Mesendoderm (in vitro differentiated cells): ENCODE data around the gene ACP6.

ENCODE experiments used
- DNase-seq: peaks from one replicate; pipeline ENCODE4 v3.0.0; 2013
- H2AK5ac ChIP-seq: 2 replicates; pipeline ENCODE4 v1.6.1; 2013; ENCODE audit warnings: low read length, inconsistent platforms
- H2BK120ac ChIP-seq: 2 replicates; pipeline ENCODE4 v1.6.1; 2013; ENCODE audit warnings: low read depth, mild to moderate bottlenecking, low read length, moderate library complexity, mixed read lengths
- H2BK15ac ChIP-seq: replicated peaks from 2 replicates; pipeline ENCODE4 v1.6.1; 2013; ENCODE audit warnings: low read depth, mild to moderate bottlenecking, moderate library complexity
- H2BK5ac ChIP-seq: 2 replicates; pipeline ENCODE4 v1.6.1; 2013; ENCODE audit warnings: low read length, inconsistent platforms
- H3K18ac ChIP-seq: 2 replicates; pipeline ENCODE4 v1.6.1; 2013; ENCODE audit warnings: mild to moderate bottlenecking, low read length, mixed read lengths
- H3K23ac ChIP-seq: one replicate; pipeline ENCODE4 v1.6.1; 2013; ENCODE audit warnings: low read length
- H3K27ac ChIP-seq: 2 replicates; pipeline ENCODE4 v1.5.1; 2013; ENCODE audit warnings: low read depth, mild to moderate bottlenecking, inconsistent platforms, low read length, moderate library complexity
- H3K27me3 ChIP-seq: 2 replicates; pipeline ENCODE4 v1.6.1; 2013; ENCODE audit warnings: low read length, control low read depth, mild to moderate bottlenecking, inconsistent platforms; ENCODE audit not compliant: insufficient read depth, poor library complexity
- H3K36me3 ChIP-seq: 2 replicates; pipeline ENCODE4 v1.6.1; 2013; ENCODE audit warnings: low read length, inconsistent platforms; ENCODE audit not compliant: control insufficient read depth, insufficient read depth
- H3K4ac ChIP-seq: one replicate; pipeline ENCODE4 v1.6.1; 2013; ENCODE audit warnings: low read depth, mild to moderate bottlenecking, low read length, moderate library complexity
- H3K4me1 ChIP-seq: 2 replicates; pipeline ENCODE4 v1.6.1; 2013; ENCODE audit warnings: low read depth, low read length, inconsistent platforms; ENCODE audit not compliant: control insufficient read depth
- H3K4me2 ChIP-seq: 2 replicates; pipeline ENCODE4 v1.6.1; 2013; ENCODE audit warnings: low read length
- H3K4me3 ChIP-seq: 2 replicates; pipeline ENCODE4 v1.5.1; 2013; ENCODE audit warnings: mild to moderate bottlenecking, low read length
- H3K56ac ChIP-seq: one replicate; pipeline ENCODE4 v1.6.1; 2013; ENCODE audit warnings: low read length
- H3K79me1 ChIP-seq: 2 replicates; pipeline ENCODE4 v1.6.1; 2013; ENCODE audit warnings: low read length, inconsistent platforms
- H3K79me2 ChIP-seq: 2 replicates; pipeline ENCODE4 v1.6.1; 2013; ENCODE audit warnings: mild to moderate bottlenecking, low read length; ENCODE audit not compliant: control insufficient read depth, insufficient read depth
- H3K9ac ChIP-seq: 2 replicates; pipeline ENCODE4 v1.6.1; 2013; ENCODE audit warnings: low read length, inconsistent platforms
- H4K5ac ChIP-seq: one replicate; pipeline ENCODE4 v1.6.1; 2013; ENCODE audit warnings: low read length
- H4K8ac ChIP-seq: one replicate; pipeline ENCODE4 v1.6.1; 2013; ENCODE audit warnings: low read depth, mild to moderate bottlenecking, control low read depth, low read length, moderate library complexity
- WGBS: extraction: QIAGEN DNeasy Blood & Tissue Kit; methylation state at CpG from one replicate; pipeline ENCODE4 v1.1.7; 2013; ENCODE audit warnings: low lambda C conversion rate, missing lambda C conversion rate; ENCODE audit not compliant: insufficient coverage; ENCODE audit errors: extremely low coverage; 5-methylcytosine and 5-hydroxymethylcytosine counted together

ACP6 gene

GRCh38 chr1:147636314-147636713 is 34.0 kb downstream of the ACP6 start:
- Histone ChIP-seq H3K79me2 (no peaks in the 10 kb centered on the region), H3K23ac (no peak overlapping the region), H2BK5ac (no peak overlapping the region), H3K4me1 (no peaks in the 10 kb centered on the region), H3K27me3 (no peaks in the 10 kb centered on the region), H2BK120ac (no peak overlapping the region), H2BK15ac (no peak overlapping the region), H3K27ac (no peak overlapping the region), H3K18ac (no peak overlapping the region), H3K4me3 (no peak overlapping the region), H3K79me1 (no peaks in the 10 kb centered on the region), H2AK5ac (no peak overlapping the region), H3K56ac (no peak overlapping the region), H4K5ac (no peak overlapping the region), H4K8ac (no peak overlapping the region), H3K4ac (no peak overlapping the region), H3K9ac (no peak overlapping the region), H3K4me2 (no peak overlapping the region), H3K36me3 (no peaks in the 10 kb centered on the region)
- DNase-seq: no peak
- no CpG with 5 or more reads among the region's 4 CpGs for WGBS

- H4K8ac ChIP-seq: no peak overlapping the region
- H3K23ac ChIP-seq: no peak overlapping the region
- DNase-seq: no peak
- no peak overlapping the region for H2AK5ac ChIP-seq
- no peaks in the 10 kb centered on the region for H3K4me1 ChIP-seq
- no peak overlapping the region for H3K27ac ChIP-seq
- H3K4me3 ChIP-seq: no peak overlapping the region
- H3K4me2 ChIP-seq: no peak overlapping the region
- H2BK15ac ChIP-seq: no peak overlapping the region
- WGBS: no CpG with 5 or more reads among the region's 1 CpG
- no peak overlapping the region for H3K4ac ChIP-seq
- H3K18ac ChIP-seq: no peak overlapping the region
- H4K5ac ChIP-seq: no peak overlapping the region
- no peak overlapping the region for H2BK5ac ChIP-seq
- no peaks in the 10 kb centered on the region for H3K79me1 ChIP-seq
- no peaks in the 10 kb centered on the region for H3K79me2 ChIP-seq
- no peaks in the 10 kb centered on the region for H3K36me3 ChIP-seq
- no peak overlapping the region for H2BK120ac ChIP-seq
- no peak overlapping the region for H3K56ac ChIP-seq
- no peaks in the 10 kb centered on the region for H3K27me3 ChIP-seq
- no peak overlapping the region for H3K9ac ChIP-seq
Measured at GRCh38 chr1:147635342-147635741, 35.0 kb downstream of the ACP6 start.

- Histone ChIP-seq H3K23ac (no peak overlapping the region), H2BK5ac (no peak overlapping the region), H2BK120ac (no peak overlapping the region), H3K79me1 (no peaks in the 10 kb centered on the region), H3K4me3 (no peak overlapping the region), H3K4me2 (no peak overlapping the region), H4K8ac (no peak overlapping the region), H3K4ac (no peak overlapping the region), H3K18ac (no peak overlapping the region), H3K79me2 (no peaks in the 10 kb centered on the region), H3K56ac (no peak overlapping the region), H3K27me3 (no peaks in the 10 kb centered on the region), H3K36me3 (no peaks in the 10 kb centered on the region), H3K9ac (no peak overlapping the region), H4K5ac (no peak overlapping the region), H2AK5ac (no peak overlapping the region), H3K27ac (no peak overlapping the region), H3K4me1 (no peaks in the 10 kb centered on the region), H2BK15ac (no peak overlapping the region)
- no peak for DNase-seq
Measured at GRCh38 chr1:147634645-147635044, 35.7 kb downstream of the ACP6 start.

GRCh38 chr1:147633759-147634158 is 36.6 kb downstream of the ACP6 start:
- Histone ChIP-seq H3K27me3 (no peaks in the 10 kb centered on the region), H3K79me2 (no peaks in the 10 kb centered on the region), H3K56ac (no peak overlapping the region), H4K8ac (no peak overlapping the region), H3K4me3 (no peak overlapping the region), H4K5ac (no peak overlapping the region), H2BK120ac (no peak overlapping the region), H3K23ac (no peak overlapping the region), H3K4me2 (no peak overlapping the region), H3K4me1 (no peaks in the 10 kb centered on the region), H3K18ac (no peak overlapping the region), H3K79me1 (no peaks in the 10 kb centered on the region), H2BK5ac (no peak overlapping the region), H3K4ac (no peak overlapping the region), H3K27ac (no peak overlapping the region), H2AK5ac (no peak overlapping the region), H3K9ac (no peak overlapping the region), H3K36me3 (no peaks in the 10 kb centered on the region), H2BK15ac (no peak overlapping the region)
- no peak for DNase-seq
- WGBS: 100% methylated on average over 1 of the region's 1 CpG

- Histone ChIP-seq H3K79me2 (no peaks in the 10 kb centered on the region), H3K18ac (no peak overlapping the region), H3K36me3 (no peaks in the 10 kb centered on the region), H3K27ac (no peak overlapping the region), H4K5ac (no peak overlapping the region), H3K4me3 (no peak overlapping the region), H3K27me3 (no peaks in the 10 kb centered on the region), H3K4me2 (no peak overlapping the region), H3K4me1 (no peaks in the 10 kb centered on the region), H2BK5ac (no peak overlapping the region), H3K79me1 (no peaks in the 10 kb centered on the region), H2BK120ac (no peak overlapping the region), H3K4ac (no peak overlapping the region), H3K23ac (no peak overlapping the region), H2AK5ac (no peak overlapping the region), H4K8ac (no peak overlapping the region), H3K9ac (no peak overlapping the region), H2BK15ac (no peak overlapping the region), H3K56ac (no peak overlapping the region)
- no peak for DNase-seq
- WGBS: no CpG with 5 or more reads among the region's 3 CpGs
Measured at GRCh38 chr1:147631839-147632238, 38.5 kb downstream of the ACP6 start.

GRCh38 chr1:147630447-147630846 is 39.9 kb downstream of the ACP6 start:
- Histone ChIP-seq H3K79me2 (no peaks in the 10 kb centered on the region), H3K4me2 (no peak overlapping the region), H4K8ac (no peak overlapping the region), H3K36me3 (no peaks in the 10 kb centered on the region), H3K79me1 (no peaks in the 10 kb centered on the region), H2BK5ac (no peak overlapping the region), H2AK5ac (no peak overlapping the region), H3K4me3 (no peak overlapping the region), H3K56ac (no peak overlapping the region), H2BK15ac (no peak overlapping the region), H3K23ac (no peak overlapping the region), H2BK120ac (no peak overlapping the region), H3K4me1 (no peaks in the 10 kb centered on the region), H3K18ac (no peak overlapping the region), H3K27me3 (no peaks in the 10 kb centered on the region), H3K9ac (no peak overlapping the region), H3K4ac (no peak overlapping the region), H4K5ac (no peak overlapping the region), H3K27ac (no peak overlapping the region)
- WGBS: no CpG with 5 or more reads among the region's 6 CpGs
- no peak for DNase-seq
